ENCODE data around the gene MYO15B.
"Not testable (repeated sequence)": the region's sequence is repeated elsewhere in the genome, so short reads cannot be mapped to it uniquely, and the experiment has no call there.

The MYO15B gene

DNA sequence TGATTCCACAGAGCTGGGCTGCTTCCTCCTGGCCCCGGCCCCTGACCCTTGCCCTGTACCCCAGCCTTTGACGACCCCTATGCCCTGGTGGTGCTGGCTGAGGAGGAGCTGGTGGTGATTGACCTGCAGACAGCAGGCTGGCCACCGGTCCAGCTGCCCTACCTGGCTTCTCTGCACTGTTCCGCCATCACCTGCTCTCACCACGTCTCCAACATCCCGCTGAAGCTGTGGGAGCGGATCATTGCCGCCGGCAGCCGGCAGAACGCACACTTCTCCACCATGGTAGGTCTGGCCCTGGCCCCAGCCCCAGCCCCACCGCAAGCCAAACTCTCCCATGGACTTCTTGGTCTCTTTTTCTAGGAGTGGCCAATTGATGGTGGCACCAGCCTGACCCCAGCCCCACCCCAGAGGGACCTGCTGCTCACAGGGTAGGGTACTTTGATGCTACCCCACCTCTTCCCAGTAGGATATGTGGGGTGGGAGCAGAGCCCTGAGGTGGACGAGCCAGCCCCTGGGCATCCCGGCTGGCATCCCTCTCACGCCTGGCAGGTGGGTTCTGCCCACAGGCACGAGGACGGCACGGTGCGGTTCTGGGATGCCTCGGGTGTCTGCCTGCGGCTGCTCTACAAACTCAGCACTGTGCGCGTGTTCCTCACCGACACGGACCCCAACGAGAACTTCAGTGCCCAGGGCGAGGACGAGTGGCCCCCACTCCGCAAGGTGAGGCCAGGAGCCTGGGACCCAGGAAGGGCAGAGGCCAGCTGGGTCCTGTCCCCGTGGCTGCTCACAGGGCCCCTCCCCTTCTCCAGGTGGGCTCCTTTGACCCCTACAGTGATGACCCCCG is 19.0 kb upstream of the MYO15B start:
- DNase-seq (ENCODE audit: low spot score in 2 of 2) = no peak
- no peak for ATAC-seq
- H3K4me1 Mint-ChIP-seq = peaks cover 10% of the 10 kb centered on the region
- H3K4me3 Mint-ChIP-seq = no peak overlapping the region
- peaks cover 8% of the 10 kb centered on the region for H3K36me3 Mint-ChIP-seq
- H3K27ac Mint-ChIP-seq = no peak overlapping the region
- H3K9me3 Mint-ChIP-seq = no peaks in the 10 kb centered on the region

GRCh38 chr17:75570034-75570676 is 17.4 kb upstream of the MYO15B start:
- no peaks in the 10 kb centered on the region for H3K36me3 Mint-ChIP-seq
- peaks cover 10% of the 10 kb centered on the region for H3K4me1 Mint-ChIP-seq
- ATAC-seq (no peak), DNase-seq (ENCODE audit: low spot score in 2 of 2) (no peak)
- no peak overlapping the region for H3K4me3 Mint-ChIP-seq
- H3K9me3 Mint-ChIP-seq = no peaks in the 10 kb centered on the region
- peak overlapping the region; percentile 89 for H3K27ac Mint-ChIP-seq

- no peaks in the 10 kb centered on the region for H3K9me3 Mint-ChIP-seq
- peaks cover 10% of the 10 kb centered on the region for H3K4me1 Mint-ChIP-seq
- H3K36me3 Mint-ChIP-seq = no peaks in the 10 kb centered on the region
- H3K27ac Mint-ChIP-seq = peak overlapping the region; percentile 89
- H3K4me3 Mint-ChIP-seq = no peak overlapping the region
- DNase-seq (ENCODE audit: low spot score in 2 of 2) (no peak), ATAC-seq (no peak)
Observed at GRCh38 chr17:75570772-75571171, 16.8 kb upstream of the MYO15B start.

- Mint-ChIP-seq H3K4me3 (no peak overlapping the region), H3K27ac (peak overlapping the region; percentile 89), H3K9me3 (no peaks in the 10 kb centered on the region), H3K4me1 (peaks cover 10% of the 10 kb centered on the region), H3K36me3 (no peaks in the 10 kb centered on the region)
- peak in 1 of 2 donors; percentile 61 for DNase-seq (ENCODE audit: low spot score in 2 of 2)
- ATAC-seq = peak; percentile 89
Observed at GRCh38 chr17:75571197-75571884, 16.3 kb upstream of the MYO15B start.

- no peaks in the 10 kb centered on the region for H3K36me3 Mint-ChIP-seq
- no peak for DNase-seq (ENCODE audit: low spot score in 2 of 2)
- no peaks in the 10 kb centered on the region for H3K9me3 Mint-ChIP-seq
- H3K4me3 Mint-ChIP-seq = no peak overlapping the region
- peak overlapping the region; percentile 89 for H3K27ac Mint-ChIP-seq
- no peak for ATAC-seq
- H3K4me1 Mint-ChIP-seq = peaks cover 10% of the 10 kb centered on the region
Observed at GRCh38 chr17:75571885-75572215, 15.8 kb upstream of the MYO15B start.

DNA sequence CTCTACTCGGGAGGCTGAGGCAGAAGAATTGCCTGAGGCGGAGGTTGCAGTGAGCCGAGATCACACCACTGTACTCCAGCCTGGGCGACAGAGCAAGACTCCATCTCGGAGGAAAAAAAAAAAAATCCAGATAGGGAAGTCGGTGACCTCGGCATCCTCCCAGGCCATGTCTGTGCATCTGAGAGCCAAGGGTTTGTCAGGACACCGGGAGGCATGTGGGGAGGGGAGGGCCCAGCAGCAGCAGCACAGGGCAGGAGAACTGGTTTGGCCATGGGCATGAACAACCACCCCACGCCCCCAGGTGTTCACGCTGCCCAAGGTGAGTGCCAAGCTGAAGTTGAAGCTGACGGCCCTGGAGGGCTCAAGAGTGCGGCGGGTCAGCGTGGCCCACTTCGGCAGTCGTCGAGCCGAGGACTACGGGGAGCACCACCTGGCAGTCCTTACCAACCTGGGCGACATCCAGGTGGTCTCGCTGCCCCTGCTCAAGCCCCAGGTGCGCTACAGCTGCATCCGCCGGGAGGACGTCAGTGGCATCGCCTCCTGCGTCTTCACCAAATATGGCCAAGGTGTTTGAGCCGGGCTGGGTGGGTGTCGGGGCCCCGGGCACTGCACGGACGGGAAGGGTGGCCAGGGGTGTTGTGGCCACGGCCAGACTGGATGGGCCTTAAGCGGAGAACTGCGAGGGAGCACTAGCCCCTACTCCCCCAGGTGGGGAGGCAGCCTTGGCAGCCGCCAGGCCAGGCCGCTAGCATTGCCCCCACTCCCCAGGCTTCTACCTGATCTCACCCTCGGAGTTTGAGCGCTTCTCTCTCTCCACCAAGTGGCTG is 14.7 kb upstream of the MYO15B start:
- Mint-ChIP-seq H3K9me3 (no peaks in the 10 kb centered on the region), H3K36me3 (no peaks in the 10 kb centered on the region), H3K27ac (no peak overlapping the region), H3K4me3 (no peak overlapping the region), H3K4me1 (peaks cover 10% of the 10 kb centered on the region)
- DNase-seq (ENCODE audit: low spot score in 2 of 2) = no peak
- ATAC-seq = no peak

DNA sequence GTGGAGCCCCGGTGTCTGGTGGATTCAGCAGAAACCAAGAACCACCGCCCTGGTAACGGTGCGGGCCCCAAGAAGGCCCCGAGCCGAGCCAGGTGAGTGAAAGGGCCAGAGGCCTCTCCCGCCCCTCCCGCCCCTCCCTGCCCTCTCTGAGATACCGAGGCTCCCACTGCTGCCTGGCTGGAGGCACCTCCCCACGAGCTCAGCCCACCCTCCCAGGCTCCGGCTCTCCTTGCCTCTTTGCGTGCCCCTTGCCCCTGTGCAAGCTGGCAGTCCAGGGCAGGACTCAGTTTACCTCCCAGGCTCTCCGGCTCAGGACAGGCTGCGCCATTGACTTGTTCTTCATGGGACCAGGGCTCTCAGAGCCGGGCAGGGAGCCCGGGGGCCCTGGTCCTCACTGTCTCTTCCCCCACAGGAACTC is 14.1 kb upstream of the MYO15B start:
- no peaks in the 10 kb centered on the region for H3K36me3 Mint-ChIP-seq
- H3K9me3 Mint-ChIP-seq = no peaks in the 10 kb centered on the region
- ATAC-seq = no peak
- H3K27ac Mint-ChIP-seq = no peak overlapping the region
- no peak overlapping the region for H3K4me3 Mint-ChIP-seq
- DNase-seq (ENCODE audit: low spot score in 2 of 2) = no peak
- H3K4me1 Mint-ChIP-seq = peaks cover 10% of the 10 kb centered on the region

DNA sequence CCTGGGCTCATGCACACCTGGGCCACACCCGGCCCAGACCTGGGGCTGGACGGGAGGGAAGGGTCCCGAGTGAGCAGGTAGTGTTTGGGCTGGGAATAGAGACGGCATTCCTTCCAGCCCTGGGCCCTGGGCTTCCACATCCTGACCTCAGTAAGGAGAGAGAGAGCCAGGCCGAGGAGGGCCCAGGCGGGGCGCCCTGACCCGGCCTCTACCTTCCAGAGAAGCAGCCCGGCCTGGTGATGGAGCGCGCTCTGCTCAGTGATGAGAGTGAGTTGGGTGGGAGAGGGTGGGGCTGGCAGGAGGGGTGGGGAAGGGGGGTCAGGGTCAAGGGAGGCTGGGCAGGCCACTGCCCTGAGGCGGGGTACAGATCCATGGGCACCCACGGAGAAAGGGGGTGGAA is 13.6 kb upstream of the MYO15B start:
- no peaks in the 10 kb centered on the region for H3K36me3 Mint-ChIP-seq
- H3K4me3 Mint-ChIP-seq = no peak overlapping the region
- DNase-seq (ENCODE audit: low spot score in 2 of 2) (no peak), ATAC-seq (no peak)
- H3K27ac Mint-ChIP-seq = no peak overlapping the region
- no peaks in the 10 kb centered on the region for H3K9me3 Mint-ChIP-seq
- peaks cover 10% of the 10 kb centered on the region for H3K4me1 Mint-ChIP-seq

DNA sequence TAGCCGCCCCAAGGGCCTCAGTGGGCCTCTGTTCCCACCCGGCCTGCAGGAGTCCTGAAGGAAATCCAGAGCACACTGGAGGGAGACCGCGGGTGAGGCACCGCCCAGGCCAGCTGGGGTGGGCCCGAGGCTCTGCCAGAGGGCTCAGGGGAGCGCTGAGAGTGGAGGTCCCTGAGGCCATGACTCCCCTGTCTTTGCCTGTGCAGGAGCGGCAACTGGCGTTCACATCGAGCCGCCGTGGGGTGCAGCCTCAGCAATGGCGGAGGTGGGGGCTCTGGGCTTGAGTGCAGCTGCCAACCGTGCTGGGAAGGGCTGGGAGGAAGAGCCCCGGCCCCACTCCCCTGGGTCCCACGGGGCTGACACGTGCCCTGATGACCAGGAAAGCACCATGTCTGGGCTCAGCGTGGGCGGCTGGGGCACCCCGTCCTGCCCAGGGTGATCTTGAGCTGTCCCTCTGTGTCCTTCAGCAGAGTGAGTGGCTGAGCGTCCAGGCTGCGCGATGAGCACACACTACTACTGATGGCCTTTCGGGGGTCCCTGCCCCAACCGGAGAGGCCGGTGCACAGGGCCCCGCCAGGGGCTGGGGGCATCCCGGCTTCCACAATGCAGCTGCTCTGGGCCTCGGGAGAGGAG is 13.1 kb upstream of the MYO15B start:
- DNase-seq (ENCODE audit: low spot score in 2 of 2) = no peak
- no peak overlapping the region for H3K4me3 Mint-ChIP-seq
- no peaks in the 10 kb centered on the region for H3K9me3 Mint-ChIP-seq
- peaks cover 10% of the 10 kb centered on the region for H3K4me1 Mint-ChIP-seq
- H3K27ac Mint-ChIP-seq = no peak overlapping the region
- no peak for ATAC-seq
- H3K36me3 Mint-ChIP-seq = no peaks in the 10 kb centered on the region

DNA sequence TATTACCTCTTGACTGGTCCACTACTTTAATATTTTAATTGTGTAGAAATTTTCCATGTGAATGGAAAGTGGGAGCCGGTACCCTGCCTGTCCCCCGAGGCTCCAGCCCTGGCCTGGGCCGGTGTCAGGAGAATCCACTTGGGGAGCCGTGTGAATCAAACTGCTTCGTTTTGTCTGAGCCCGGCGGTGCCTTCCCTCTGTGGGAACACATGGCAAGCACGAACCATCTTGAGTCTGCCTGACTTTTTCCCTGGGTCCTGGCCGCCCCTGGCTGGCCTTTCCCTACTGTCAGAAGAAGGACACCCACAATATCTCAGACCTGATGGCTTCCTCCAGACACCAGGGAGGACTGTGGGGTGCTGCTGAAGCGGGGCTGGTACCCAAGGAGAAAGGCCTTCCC is 12.4 kb upstream of the MYO15B start:
- no peaks in the 10 kb centered on the region for H3K9me3 Mint-ChIP-seq
- no peak overlapping the region for H3K27ac Mint-ChIP-seq
- ATAC-seq = no peak
- H3K36me3 Mint-ChIP-seq = no peaks in the 10 kb centered on the region
- H3K4me3 Mint-ChIP-seq = no peak overlapping the region
- H3K4me1 Mint-ChIP-seq = peaks cover 10% of the 10 kb centered on the region
- no peak for DNase-seq (ENCODE audit: low spot score in 2 of 2)

GRCh38 chr17:75575728-75576127 is 11.9 kb upstream of the MYO15B start:
- H3K9me3 Mint-ChIP-seq = peaks cover 2% of the 10 kb centered on the region
- ATAC-seq = no peak
- H3K36me3 Mint-ChIP-seq = no peaks in the 10 kb centered on the region
- H3K4me3 Mint-ChIP-seq = no peak overlapping the region
- H3K4me1 Mint-ChIP-seq = peaks cover 8% of the 10 kb centered on the region
- no peak for DNase-seq (ENCODE audit: low spot score in 2 of 2)
- no peak overlapping the region for H3K27ac Mint-ChIP-seq

GRCh38 chr17:75576661-75577060 is 10.9 kb upstream of the MYO15B start:
- no peak overlapping the region for H3K27ac Mint-ChIP-seq
- no peak overlapping the region for H3K4me3 Mint-ChIP-seq
- H3K9me3 Mint-ChIP-seq = peaks cover 2% of the 10 kb centered on the region
- no peak for DNase-seq (ENCODE audit: low spot score in 2 of 2)
- no peak for ATAC-seq
- H3K36me3 Mint-ChIP-seq = no peaks in the 10 kb centered on the region
- peaks cover 7% of the 10 kb centered on the region for H3K4me1 Mint-ChIP-seq

GRCh38 chr17:75581121-75581725 is 6.4 kb upstream of the MYO15B start:
- DNase-seq (ENCODE audit: low spot score in 2 of 2) (peak in 1 of 2 donors; percentile 77), ATAC-seq (peak; percentile 61)
- H3K9me3 Mint-ChIP-seq, H3K36me3 Mint-ChIP-seq, H3K4me1 Mint-ChIP-seq: not testable (repeated sequence)
- Mint-ChIP-seq H3K4me3 (peak overlapping the region; percentile 76), H3K27ac (peak overlapping the region; percentile 56)

GRCh38 chr17:75583197-75583596 is 4.4 kb upstream of the MYO15B start:
- DNase-seq (ENCODE audit: low spot score in 2 of 2); H3K4me1 Mint-ChIP-seq; H3K4me3 Mint-ChIP-seq; H3K27ac Mint-ChIP-seq; ATAC-seq; H3K36me3 Mint-ChIP-seq; H3K9me3 Mint-ChIP-seq: not testable (repeated sequence)

All from stimulated activated effector memory CD8-positive, alpha-beta T cell treated with anti-CD3 and anti-CD28 coated beads, Interleukin-12 subunit alpha, Interleukin-12 subunit beta, amount 100 ng/mL, for 72 hours (primary cell).